Urinary bladder (tissue), 4 donors: ENCODE measurements around the gene GPR137B. TPM values are rescaled to one million over a fixed set of nuclear protein-coding genes. Genes with fewer than 3 reads are reported as not detected.
"Not testable (repeated sequence)": the region's sequence is repeated elsewhere in the genome, so short reads cannot be mapped to it uniquely, and the experiment has no call there.

Source experiments
- DNase-seq: peaks from one replicate; pipeline ENCODE4 v3.0.0-alpha.2; 2015; ENCODE audit errors: extremely low spot score
- H3K27ac ChIP-seq: one replicate; pipeline ENCODE4 v1.5.1; 2013; ENCODE audit warnings: low read depth, mild to moderate bottlenecking, moderate library complexity
- H3K36me3 ChIP-seq: one replicate; pipeline ENCODE4 v1.6.1; 2013; ENCODE audit warnings: mild to moderate bottlenecking, moderate library complexity; ENCODE audit not compliant: insufficient read depth
- H3K4me1 ChIP-seq: one replicate; pipeline ENCODE4 v1.6.1; 2013; ENCODE audit warnings: mild to moderate bottlenecking, moderate library complexity; ENCODE audit not compliant: insufficient read depth
- H3K4me3 ChIP-seq: one replicate; pipeline ENCODE4 v1.5.1; 2013; ENCODE audit warnings: low read depth, low read length
- WGBS: extraction: QIAGEN DNeasy Blood & Tissue Kit; methylation state at CpG from one replicate; pipeline ENCODE4 v1.1.7; 2013; 5-methylcytosine and 5-hydroxymethylcytosine counted together
- polyA plus RNA-seq: library from polyadenylated mRNA; stranded (reverse); fragments of 200-250 nt; gene quantifications from one replicate; pipeline ENCODE4 v1.2.3, GENCODE V29; 2013
- total RNA-seq: library from RNA; depleted of rRNA; stranded (reverse); fragments of >200 nt; gene quantifications from one replicate; pipeline ENCODE4 v1.2.3, GENCODE V29; 2014
- donor health status: healthy with polysubstance abuse.
- donor health status: healthy.

Gene GPR137B
- total and polyA plus RNA-seq, 2 donors = 20.1 to 21.1 TPM

DNA sequence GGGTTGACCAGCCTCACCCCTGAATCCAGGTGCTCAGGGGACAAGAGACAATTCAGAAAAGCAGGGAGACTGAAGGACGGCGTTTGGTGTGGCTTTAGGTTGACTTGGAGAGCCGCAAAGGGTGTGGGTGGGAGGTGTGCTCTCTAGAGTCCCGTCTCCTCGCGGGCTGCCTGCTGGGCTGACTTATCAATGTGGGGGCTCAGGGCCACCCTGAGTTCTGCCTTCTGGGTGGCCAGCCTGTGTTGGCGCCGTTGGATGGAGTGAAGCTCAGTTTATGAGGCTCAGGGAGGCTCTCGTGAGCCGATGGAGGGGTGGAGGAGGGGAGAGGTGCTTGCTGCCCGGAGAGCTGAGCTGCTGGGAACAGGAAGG lies 13.0 kb downstream of the GPR137B start:
- H3K4me1 ChIP-seq = no peaks in the 10 kb centered on the region
- no peak for DNase-seq
- 58% methylated on average over 11 of the region's 11 CpGs for WGBS
- H3K4me3 ChIP-seq = no peak overlapping the region
- H3K27ac ChIP-seq = no peak overlapping the region
- H3K36me3 ChIP-seq = no peaks in the 10 kb centered on the region

DNA sequence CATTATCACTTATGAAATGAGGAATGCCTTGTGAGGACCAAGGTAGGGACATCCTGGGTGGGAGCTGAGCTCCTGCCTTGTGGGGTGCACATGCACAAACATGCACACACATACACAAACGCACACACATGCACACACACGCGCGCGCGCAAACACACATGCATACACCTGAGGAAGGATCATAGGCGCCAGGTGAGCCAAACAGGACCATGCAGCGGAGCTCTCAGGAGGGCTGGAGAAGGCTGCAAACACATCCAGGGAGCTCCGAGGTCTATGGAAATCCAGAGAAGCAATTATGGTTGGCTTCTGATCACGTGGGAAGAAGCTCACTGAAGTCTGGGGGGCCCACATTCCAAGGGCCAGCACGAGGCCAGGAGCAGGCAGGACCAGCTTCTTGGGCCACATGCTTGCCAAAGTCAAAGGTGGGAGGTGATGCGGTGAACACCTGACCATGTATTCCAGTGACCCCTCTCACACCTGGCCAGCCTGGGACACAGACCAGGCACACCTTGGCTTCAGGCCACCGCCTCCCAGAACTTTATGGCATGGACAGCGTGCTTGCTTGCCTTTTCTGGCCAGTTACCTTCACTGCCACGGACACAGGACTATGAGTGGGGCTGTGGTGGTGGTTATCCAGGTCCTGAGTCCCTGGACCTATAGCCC lies 13.6 kb downstream of the GPR137B start:
- 91% methylated on average over 15 of the region's 15 CpGs for WGBS
- Histone ChIP-seq H3K36me3 (no peaks in the 10 kb centered on the region), H3K27ac (no peak overlapping the region), H3K4me1 (no peaks in the 10 kb centered on the region), H3K4me3 (no peak overlapping the region)
- no peak for DNase-seq

DNA sequence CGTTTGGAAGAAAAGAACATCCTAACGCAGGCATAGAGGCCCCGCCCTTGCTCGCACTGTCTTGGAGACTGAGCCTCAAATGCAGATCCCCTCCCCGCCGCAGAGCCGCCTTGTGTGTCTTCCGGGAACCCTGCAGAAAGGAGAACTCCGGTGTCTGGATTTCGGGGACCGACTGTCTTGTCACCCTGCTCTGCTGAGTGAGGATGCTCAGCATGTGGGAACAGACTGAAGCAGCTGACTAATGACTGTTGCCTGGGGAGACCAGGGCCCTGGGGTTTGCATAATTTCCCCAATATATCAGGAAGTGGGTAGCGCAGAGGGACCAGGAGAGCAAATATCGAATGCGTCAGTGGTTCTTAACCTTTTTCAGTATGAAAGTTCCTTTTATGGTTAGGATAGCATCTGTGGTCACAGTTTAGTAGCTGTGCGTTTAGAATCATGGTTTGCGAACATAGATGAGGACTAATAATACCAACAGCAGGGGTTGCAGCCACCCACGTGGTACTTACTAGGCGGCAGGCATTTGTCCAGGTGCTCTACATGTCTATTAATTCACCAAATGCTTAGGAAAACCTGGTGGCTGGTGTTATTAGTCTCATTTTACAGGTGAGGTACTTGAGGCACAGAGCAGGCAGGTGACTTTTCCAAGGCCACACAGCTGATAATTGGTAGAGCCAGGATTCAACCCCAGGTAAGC lies 14.3 kb downstream of the GPR137B start:
- no peak for DNase-seq
- Histone ChIP-seq H3K27ac (no peak overlapping the region), H3K4me1 (no peaks in the 10 kb centered on the region), H3K36me3 (no peaks in the 10 kb centered on the region), H3K4me3 (no peak overlapping the region)
- 87% methylated on average over 18 of the region's 18 CpGs for WGBS

DNA sequence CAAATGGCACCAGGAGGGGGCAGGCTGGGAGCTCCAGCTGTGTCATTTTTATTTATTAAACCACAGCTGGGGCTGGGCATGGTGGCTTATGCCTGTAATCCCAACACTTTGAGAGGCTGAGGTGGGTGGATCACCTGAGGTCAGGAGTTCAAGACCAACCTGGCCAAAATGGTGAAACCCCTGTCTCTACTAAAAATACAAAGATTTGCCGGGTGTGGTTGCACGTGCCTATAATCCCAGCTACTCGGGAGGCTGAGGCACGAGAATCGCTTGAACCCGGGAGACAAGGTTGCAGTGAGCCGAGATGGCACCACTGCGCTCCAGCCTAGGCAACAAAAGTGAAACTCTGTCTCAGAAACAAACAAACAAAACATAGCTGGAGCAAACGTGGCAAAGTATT lies 15.7 kb downstream of the GPR137B start:
- not testable (repeated sequence) for H3K27ac ChIP-seq, DNase-seq, H3K4me3 ChIP-seq, H3K36me3 ChIP-seq, H3K4me1 ChIP-seq
- 92% methylated on average over 9 of the region's 9 CpGs for WGBS

DNA sequence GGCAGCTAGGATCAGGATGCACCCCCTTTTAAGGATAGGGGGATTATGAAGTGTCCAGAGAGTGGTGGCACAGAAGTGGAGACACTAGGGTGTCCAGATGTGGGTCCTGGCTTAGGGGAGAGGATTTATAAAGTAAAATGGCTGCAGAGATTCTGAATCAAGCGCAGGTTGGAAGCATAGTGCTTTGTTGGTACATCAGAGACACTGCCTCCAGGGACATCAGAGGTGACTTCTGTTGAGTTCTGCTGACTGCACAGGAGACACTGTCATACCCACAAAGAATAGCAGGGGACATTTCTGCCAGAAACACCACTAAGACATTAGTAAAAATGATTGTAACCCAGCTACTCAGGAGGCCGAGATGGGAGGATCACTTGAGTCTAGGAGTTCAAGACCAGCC lies 16.4 kb downstream of the GPR137B start:
- Histone ChIP-seq H3K36me3 (no peaks in the 10 kb centered on the region), H3K4me3 (no peak overlapping the region), H3K4me1 (no peaks in the 10 kb centered on the region), H3K27ac (no peak overlapping the region)
- no peak for DNase-seq
- WGBS = 97% methylated on average over 2 of the region's 2 CpGs

DNA sequence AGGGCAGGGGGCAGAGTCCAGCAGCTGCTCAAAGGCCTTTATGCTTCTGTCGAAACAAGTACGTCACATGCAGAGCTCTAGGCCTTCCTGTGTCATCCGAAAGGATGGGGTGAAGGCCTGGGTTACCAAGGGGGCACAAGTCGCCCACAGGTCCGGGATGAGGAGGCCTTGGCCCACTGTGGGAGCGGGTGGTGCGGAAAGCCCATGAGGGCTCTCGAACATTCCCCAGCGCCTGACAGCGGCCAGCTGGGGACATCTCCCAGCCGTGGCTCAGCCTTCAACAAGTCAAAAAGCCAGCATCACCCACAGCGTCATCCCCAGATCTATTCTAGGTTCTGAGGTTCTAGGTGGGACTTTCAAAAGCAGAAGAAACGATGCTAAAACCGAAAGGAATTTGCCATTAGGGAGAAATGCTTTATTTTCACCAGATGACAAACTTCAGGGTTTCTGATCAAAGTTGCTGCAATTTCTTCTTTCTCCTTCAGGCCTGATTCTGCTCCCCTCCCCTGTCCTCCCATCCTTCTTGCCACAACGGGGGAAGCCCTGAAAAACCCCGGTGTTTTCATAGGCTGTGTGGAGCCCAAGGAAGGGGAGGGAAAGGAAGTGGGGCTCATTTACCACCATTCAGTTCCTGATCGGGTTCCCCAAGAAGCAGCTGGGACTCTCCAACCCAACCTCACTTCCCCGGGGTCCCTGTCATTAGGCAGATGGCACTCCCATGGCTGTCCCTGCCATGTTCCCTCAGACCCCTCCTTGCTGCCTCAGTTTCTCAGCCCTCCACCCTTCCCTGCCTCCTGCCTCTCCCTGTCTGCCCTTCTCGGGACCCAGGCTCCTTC lies 17.6 kb downstream of the GPR137B start:
- Histone ChIP-seq H3K36me3 (no peaks in the 10 kb centered on the region), H3K4me1 (no peaks in the 10 kb centered on the region), H3K27ac (no peak overlapping the region), H3K4me3 (no peak overlapping the region)
- no peak for DNase-seq
- WGBS = 84% methylated on average over 19 of the region's 19 CpGs

DNA sequence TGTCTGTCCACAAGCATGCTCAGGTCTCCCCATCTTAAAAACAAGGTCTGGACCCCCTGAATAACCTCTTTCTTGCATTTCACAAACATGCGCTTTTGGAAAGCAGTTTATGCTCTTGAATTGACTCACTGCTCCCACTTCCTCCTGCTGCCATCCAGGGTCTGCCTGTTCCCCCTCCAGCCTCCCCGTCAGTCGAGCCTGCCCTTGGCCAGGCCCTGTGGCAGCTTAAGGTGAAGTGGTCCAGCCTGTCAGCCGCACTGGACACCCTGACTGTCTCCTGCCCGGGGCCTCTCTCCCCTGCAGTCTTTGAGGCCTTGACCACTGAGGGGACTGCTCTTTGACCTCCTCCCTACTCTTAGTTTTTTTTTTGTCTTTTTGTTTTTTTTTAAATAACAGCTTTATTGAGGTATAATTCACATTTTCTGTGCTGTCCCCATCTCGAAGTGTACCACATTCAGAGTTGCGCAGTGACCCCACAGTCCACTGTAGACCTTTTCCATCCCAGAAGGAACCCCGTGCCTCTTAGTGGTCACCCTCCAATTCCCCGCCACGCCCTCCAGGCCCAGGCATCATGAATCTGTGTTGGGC lies 18.3 kb downstream of the GPR137B start:
- WGBS = 93% methylated on average over 10 of the region's 10 CpGs
- Histone ChIP-seq H3K36me3 (no peaks in the 10 kb centered on the region), H3K4me1 (no peaks in the 10 kb centered on the region), H3K4me3 (no peak overlapping the region), H3K27ac (no peak overlapping the region)
- no peak for DNase-seq

DNA sequence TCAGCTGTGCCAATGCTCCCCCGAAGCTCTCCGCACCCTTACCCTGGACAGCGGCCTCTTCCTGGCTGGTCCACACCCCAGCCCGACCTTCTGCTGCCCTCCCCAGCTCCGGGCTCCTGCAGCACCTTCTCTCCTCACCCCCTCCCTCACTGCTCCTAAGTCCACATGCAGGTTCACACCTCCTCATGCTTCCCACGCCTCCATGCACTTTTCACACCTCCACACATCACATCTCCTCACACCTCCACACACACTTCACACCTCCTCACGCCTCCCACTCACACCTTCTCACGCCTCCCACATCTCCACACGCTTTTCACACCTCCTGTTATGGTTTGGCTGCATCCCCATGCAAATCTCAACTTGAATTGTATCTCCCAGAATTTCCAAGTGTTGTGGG lies 18.9 kb downstream of the GPR137B start:
- no peak overlapping the region for H3K27ac ChIP-seq
- H3K36me3 ChIP-seq = no peaks in the 10 kb centered on the region
- 92% methylated on average over 9 of the region's 9 CpGs for WGBS
- no peaks in the 10 kb centered on the region for H3K4me1 ChIP-seq
- no peak overlapping the region for H3K4me3 ChIP-seq
- DNase-seq = no peak

DNA sequence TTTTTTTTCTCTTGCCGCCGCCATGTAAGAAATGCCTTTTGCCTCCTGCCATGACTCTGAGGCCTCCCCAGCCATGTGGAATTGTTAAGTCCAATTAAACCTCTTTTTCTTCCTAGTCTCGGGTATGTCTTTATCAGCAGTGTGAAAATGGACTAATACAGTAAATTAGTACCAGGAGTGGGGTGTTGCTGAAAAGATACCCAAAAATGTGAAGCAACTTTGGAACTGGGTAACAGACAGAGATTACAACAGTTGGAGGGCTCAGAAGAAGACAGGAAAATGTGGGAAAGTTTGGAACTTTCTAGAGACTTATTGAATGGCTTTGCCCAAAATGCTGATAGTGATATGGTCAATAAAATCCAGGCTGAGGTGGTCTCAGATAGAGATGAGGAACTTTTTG lies 19.4 kb downstream of the GPR137B start:
- DNase-seq, H3K4me3 ChIP-seq, H3K36me3 ChIP-seq, H3K4me1 ChIP-seq, H3K27ac ChIP-seq: not testable (repeated sequence)
- WGBS = 98% methylated on average over 3 of the region's 3 CpGs

DNA sequence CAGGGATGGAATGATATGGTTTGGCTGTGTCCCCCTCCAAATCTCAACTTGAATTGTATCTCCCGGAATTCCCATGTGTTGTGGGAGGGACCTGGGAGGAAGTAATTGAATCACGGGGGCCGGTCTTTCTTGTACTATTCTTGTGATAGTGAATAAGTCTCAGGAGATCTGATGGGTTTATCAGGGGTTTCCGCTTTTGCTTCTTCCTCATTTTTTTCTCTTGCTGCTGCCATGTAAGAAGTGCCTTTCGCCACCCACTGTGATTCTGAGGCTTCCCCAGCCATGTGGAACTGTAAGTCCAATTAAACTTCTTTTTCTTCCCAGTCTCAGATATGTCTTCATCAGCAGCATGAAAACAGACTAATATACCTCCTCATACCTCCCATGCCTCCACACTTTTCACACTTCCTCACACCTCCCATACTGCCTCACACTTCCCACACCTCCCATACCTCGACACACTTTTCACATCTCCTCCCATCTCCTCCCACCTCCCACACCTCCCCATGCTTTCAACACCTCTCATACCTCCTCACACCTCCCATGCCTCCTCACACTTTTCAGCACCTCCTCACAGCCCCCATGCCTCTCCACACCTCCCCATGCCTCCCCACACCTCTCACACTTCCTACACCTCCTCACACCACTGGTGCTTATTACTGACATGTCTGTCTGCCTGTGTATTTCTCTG lies 21.3 kb downstream of the GPR137B start:
- 80% methylated on average over 6 of the region's 6 CpGs for WGBS
- H3K27ac ChIP-seq = no peak overlapping the region
- H3K4me3 ChIP-seq = no peak overlapping the region
- no peaks in the 10 kb centered on the region for H3K4me1 ChIP-seq
- no peaks in the 10 kb centered on the region for H3K36me3 ChIP-seq
- DNase-seq = no peak

DNA sequence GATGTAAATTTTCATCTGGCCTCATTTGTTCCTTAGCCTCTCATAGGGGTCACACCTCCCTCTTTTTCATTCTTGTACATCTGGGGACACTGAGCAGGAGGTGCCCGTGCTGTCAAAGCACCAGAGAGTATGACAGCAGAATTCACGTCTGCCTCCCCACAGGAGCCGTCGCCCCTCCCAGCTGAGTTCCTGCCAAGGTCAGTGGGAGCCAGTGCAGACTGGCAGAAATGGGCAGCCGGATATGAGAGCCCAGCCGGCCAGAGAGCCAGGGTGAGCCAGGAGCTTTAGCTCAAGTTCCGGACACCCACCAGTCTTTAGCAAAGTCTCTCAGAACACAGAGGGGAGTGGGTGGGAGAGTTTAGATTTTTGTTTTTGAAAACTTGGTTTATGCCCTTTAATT lies 21.9 kb downstream of the GPR137B start:
- H3K4me3 ChIP-seq = no peak overlapping the region
- no peaks in the 10 kb centered on the region for H3K4me1 ChIP-seq
- no peak overlapping the region for H3K27ac ChIP-seq
- WGBS = 83% methylated on average over 7 of the region's 7 CpGs
- no peaks in the 10 kb centered on the region for H3K36me3 ChIP-seq
- no peak for DNase-seq

DNA sequence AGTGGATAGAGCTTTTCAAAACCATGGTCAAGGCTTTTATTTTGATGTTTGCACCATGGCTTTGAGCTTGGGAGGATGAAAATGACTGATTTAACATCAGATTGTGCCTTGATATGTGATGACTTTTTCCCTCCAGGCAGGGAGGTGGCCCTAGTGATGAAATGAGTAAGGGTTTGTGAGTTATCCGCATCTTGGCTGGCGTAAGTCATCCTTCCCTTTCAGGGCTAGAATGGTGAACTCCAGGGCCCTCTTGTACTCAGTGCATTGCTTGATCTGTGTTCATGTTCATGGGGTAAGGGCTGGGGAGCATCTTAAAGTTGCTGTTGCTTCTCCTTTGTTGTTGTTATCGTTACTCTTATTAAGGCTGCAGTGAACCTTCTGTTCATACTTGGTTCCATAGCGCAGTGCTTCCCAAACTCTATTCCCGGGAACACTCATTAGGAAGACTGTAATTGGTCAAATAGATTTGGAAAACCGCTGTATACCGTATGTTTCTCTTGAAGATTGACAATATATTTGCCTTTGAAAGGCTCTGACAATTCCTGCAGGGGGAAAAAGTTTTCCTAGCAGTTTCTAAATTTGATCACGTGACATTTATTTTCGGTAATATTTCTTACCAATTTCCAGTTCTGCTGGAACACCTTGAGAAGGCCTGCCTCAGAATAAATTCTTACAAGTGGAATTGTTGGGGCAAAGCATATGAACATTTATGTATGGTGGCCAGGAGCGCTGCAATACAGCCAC lies 23.1 kb downstream of the GPR137B start:
- H3K27ac ChIP-seq = no peak overlapping the region
- H3K4me1 ChIP-seq = no peaks in the 10 kb centered on the region
- no peak for DNase-seq
- no peaks in the 10 kb centered on the region for H3K36me3 ChIP-seq
- no peak overlapping the region for H3K4me3 ChIP-seq
- 97% methylated on average over 10 of the region's 10 CpGs for WGBS

DNA sequence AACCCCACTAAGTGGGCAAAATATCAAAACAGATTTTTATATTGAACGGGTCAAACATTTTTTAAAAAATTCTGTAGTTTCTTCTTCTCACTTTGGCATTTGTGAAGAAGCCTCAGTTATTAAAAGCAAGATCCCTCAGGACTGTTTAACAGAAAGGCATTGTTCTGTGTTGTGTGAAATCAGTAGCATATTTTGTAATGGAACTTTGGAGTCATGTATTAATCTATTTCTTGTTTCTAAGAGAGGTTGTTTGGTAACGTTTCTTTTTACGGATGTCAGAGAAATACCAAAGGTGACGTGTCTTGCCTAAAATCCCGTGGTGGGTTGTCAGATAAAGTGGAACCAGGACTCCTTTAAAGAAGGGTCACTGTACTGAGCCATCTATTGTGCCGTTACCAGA lies 23.7 kb downstream of the GPR137B start:
- no peak for DNase-seq
- 90% methylated on average over 6 of the region's 6 CpGs for WGBS

More for the DNA sequence above, 23.7 kb downstream of the GPR137B start:
- no peak overlapping the region for H3K27ac ChIP-seq
- H3K4me1 ChIP-seq = no peaks in the 10 kb centered on the region
- no peak overlapping the region for H3K4me3 ChIP-seq
- H3K36me3 ChIP-seq = no peaks in the 10 kb centered on the region
